SK-N-MC (cell line): Measurements from ENCODE around the gene NPY4R.
"Not testable (repeated sequence)": the region's sequence is repeated elsewhere in the genome, so short reads cannot be mapped to it uniquely, and the experiment has no call there.

Experiments used
- DNase-seq: peaks from one replicate; pipeline ENCODE4 v3.0.0-alpha.2; 2011; ENCODE audit warnings: low read depth, low spot score
- H3K27ac ChIP-seq: fragments of 200-600 bp; sonication (generic); 2 replicates; pipeline ENCODE4 v1.5.1; 2016; ENCODE audit warnings: mixed run types
- H3K36me3 ChIP-seq: fragments of 200-600 bp; sonication (generic); 2 replicates; pipeline ENCODE4 v1.6.1; 2017; ENCODE audit warnings: antibody characterized with exemption, low read length, mixed read lengths; ENCODE audit not compliant: insufficient read depth
- H3K4me3 ChIP-seq: fragments of 200-600 bp; sonication (generic); 2 replicates; pipeline ENCODE4 v1.5.1; 2016
- H3K9ac ChIP-seq: fragments of 200-600 bp; sonication (generic); 2 replicates; pipeline ENCODE4 v1.8.0; 2017; ENCODE audit warnings: mixed run types, mixed read lengths; ENCODE audit not compliant: insufficient read length
- H3K9me3 ChIP-seq: fragments of 200-600 bp; sonication (generic); 2 replicates; pipeline ENCODE4 v1.6.1; 2017; ENCODE audit warnings: low read depth, mild to moderate bottlenecking, antibody characterized with exemption, low read length, moderate library complexity, mixed read lengths
- EZH2 ChIP-seq: fragments of 200-600 bp; sonication (generic); IDR thresholded peaks from one replicate; pipeline ENCODE4 v1.6.1; 2017; ENCODE audit warnings: antibody characterized with exemption
- FOXP2 ChIP-seq: optimal IDR thresholded peaks from 2 replicates; pipeline ENCODE3; 2011; ENCODE audit warnings: mild to moderate bottlenecking, moderate library complexity; ENCODE audit not compliant: insufficient read depth; ENCODE audit errors: extremely low read length, control extremely low read depth
- POLR2AphosphoS5 ChIP-seq: IDR thresholded peaks from 2 replicates; pipeline ENCODE4 v1.6.1; 2012; ENCODE audit warnings: mild to moderate bottlenecking, low read depth, low read length, borderline replicate concordance

The NPY4R gene

GRCh38 chr10:46465765-46466164 lies at the start of gene NPY4R:
NPY4R (minus strand) TSS chr10:46465958; CDS start chr10:46462635, 3,323 bp downstream.
- H3K9me3 ChIP-seq, H3K27ac ChIP-seq, DNase-seq, H3K9ac ChIP-seq, H3K36me3 ChIP-seq, H3K4me3 ChIP-seq: not testable (repeated sequence)

GRCh38 chr10:46515366-46515765 lies 49.6 kb upstream of the NPY4R start:
- DNase-seq, result no peak
- H3K9me3 ChIP-seq, result no peaks in the 10 kb centered on the region
- no peak for TF ChIP-seq POLR2AphosphoS5
- no peak for TF ChIP-seq FOXP2
- TF ChIP-seq EZH2, result no peak
- no peaks in the 10 kb centered on the region for H3K36me3 ChIP-seq
- H3K9ac ChIP-seq, result no peak overlapping the region
- no peak overlapping the region for H3K4me3 ChIP-seq
- no peak overlapping the region for H3K27ac ChIP-seq

- TF ChIP-seq POLR2AphosphoS5, result no peak
- no peak for TF ChIP-seq FOXP2
- no peak for TF ChIP-seq EZH2
- DNase-seq, result no peak
- no peaks in the 10 kb centered on the region for H3K36me3 ChIP-seq
- no peak overlapping the region for H3K9ac ChIP-seq
- no peak overlapping the region for H3K4me3 ChIP-seq
- H3K9me3 ChIP-seq, result no peaks in the 10 kb centered on the region
- H3K27ac ChIP-seq, result no peak overlapping the region
Measured at GRCh38 chr10:46514899-46515298, 49.1 kb upstream of the NPY4R start.

GRCh38 chr10:46514431-46514861 lies 48.7 kb upstream of the NPY4R start:
- DNase-seq, result no peak
- Histone ChIP-seq H3K9me3 (no peaks in the 10 kb centered on the region), H3K9ac (no peak overlapping the region), H3K4me3 (no peak overlapping the region), H3K36me3 (no peaks in the 10 kb centered on the region), H3K27ac (no peak overlapping the region)
- TF ChIP-seq EZH2 (no peak), FOXP2 (no peak), POLR2AphosphoS5 (no peak)

- not testable (repeated sequence) for H3K36me3 ChIP-seq, DNase-seq, H3K9me3 ChIP-seq, H3K27ac ChIP-seq, H3K4me3 ChIP-seq, H3K9ac ChIP-seq
Measured at GRCh38 chr10:46513333-46513732, 47.6 kb upstream of the NPY4R start.

GRCh38 chr10:46512725-46513124 lies 47.0 kb upstream of the NPY4R start:
- H3K4me3 ChIP-seq, result not testable (repeated sequence)

GRCh38 chr10:46512002-46512401 lies 46.2 kb upstream of the NPY4R start:
- not testable (repeated sequence) for H3K9ac ChIP-seq, H3K36me3 ChIP-seq, H3K4me3 ChIP-seq, H3K9me3 ChIP-seq, H3K27ac ChIP-seq, DNase-seq

More at GRCh38 chr10:46512725-46513124, 47.0 kb upstream of the NPY4R start:
- H3K9ac ChIP-seq, DNase-seq, H3K27ac ChIP-seq, H3K36me3 ChIP-seq, H3K9me3 ChIP-seq: not testable (repeated sequence)

- not testable (repeated sequence) for H3K9me3 ChIP-seq, DNase-seq, H3K9ac ChIP-seq, H3K27ac ChIP-seq, H3K36me3 ChIP-seq, H3K4me3 ChIP-seq
Measured at GRCh38 chr10:46499990-46500389, 34.2 kb upstream of the NPY4R start.

GRCh38 chr10:46498985-46499703 lies 33.4 kb upstream of the NPY4R start:
- H3K9me3 ChIP-seq, DNase-seq, H3K4me3 ChIP-seq: not testable (repeated sequence)

GRCh38 chr10:46497878-46498277 lies 32.1 kb upstream of the NPY4R start:
- not testable (repeated sequence) for H3K27ac ChIP-seq, DNase-seq, H3K9ac ChIP-seq, H3K36me3 ChIP-seq, H3K4me3 ChIP-seq, H3K9me3 ChIP-seq

More at GRCh38 chr10:46498985-46499703, 33.4 kb upstream of the NPY4R start:
- H3K9ac ChIP-seq, H3K27ac ChIP-seq, H3K36me3 ChIP-seq: not testable (repeated sequence)

- not testable (repeated sequence) for H3K4me3 ChIP-seq, H3K9me3 ChIP-seq, DNase-seq, H3K9ac ChIP-seq, H3K36me3 ChIP-seq, H3K27ac ChIP-seq
Measured at GRCh38 chr10:46497401-46497800, 31.6 kb upstream of the NPY4R start.

- H3K9me3 ChIP-seq, DNase-seq, H3K36me3 ChIP-seq: not testable (repeated sequence)
Measured at GRCh38 chr10:46491364-46492114, 25.8 kb upstream of the NPY4R start.

GRCh38 chr10:46490285-46490684 lies 24.5 kb upstream of the NPY4R start:
- not testable (repeated sequence) for H3K9ac ChIP-seq, H3K27ac ChIP-seq, H3K36me3 ChIP-seq, H3K9me3 ChIP-seq, DNase-seq, H3K4me3 ChIP-seq

More at GRCh38 chr10:46491364-46492114, 25.8 kb upstream of the NPY4R start:
- not testable (repeated sequence) for H3K27ac ChIP-seq, H3K9ac ChIP-seq, H3K4me3 ChIP-seq
